ENCODE results near the gene KDM4D. TPM values are rescaled to one million over a fixed set of nuclear protein-coding genes. Genes with fewer than 3 reads are reported as not detected.
"Not testable (repeated sequence)": the region's sequence is repeated elsewhere in the genome, so short reads cannot be mapped to it uniquely, and the experiment has no call there.

Gene KDM4D
- total RNA-seq, 1 donor from 2014 or later = 0.52 TPM

DNA sequence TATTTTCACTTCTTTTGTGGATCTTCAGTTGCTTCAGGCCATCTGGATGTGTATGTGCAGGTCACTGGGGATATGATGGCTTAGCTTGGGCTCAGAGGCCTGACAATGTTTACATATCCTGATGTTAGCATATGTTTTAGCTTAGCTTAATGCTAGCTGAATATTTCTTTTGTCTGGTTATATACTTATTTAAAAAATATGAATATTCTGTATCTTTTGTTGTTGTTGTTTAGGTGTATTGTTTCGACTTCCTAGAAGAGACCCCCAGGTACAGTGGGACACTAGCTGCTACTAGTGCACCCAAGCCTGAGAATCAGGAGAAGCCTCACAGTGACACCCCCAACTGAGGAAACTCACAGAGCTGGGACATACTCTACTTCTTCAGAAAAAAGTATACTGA is 51.4 kb downstream of the KDM4D start, which contains the start of gene KDM4E:
TSS of gene KDM4E (plus strand) at position 301 of the 400 bp plus-strand sequence. CDS start 300 bp downstream, outside the sequence.
- H3K4me1 ChIP-seq = no peaks in the 10 kb centered on the region
- TF ChIP-seq CTCF (IDR thresholded peaks at IDR 0.05) = no peak
- no peaks in the 10 kb centered on the region for H3K27me3 ChIP-seq
- DNase-seq (no peak), ATAC-seq (no peak)
- no peak within 1 kb of the TSS for H3K4me3 ChIP-seq
- no peaks in the 10 kb centered on the region for H3K9me3 ChIP-seq
- H3K27ac ChIP-seq = no peak within 1 kb of the TSS
- H3K36me3 ChIP-seq = no peaks in the 10 kb centered on the region
- intact Hi-C loops (cut with DNase I) = no loop called here

DNA sequence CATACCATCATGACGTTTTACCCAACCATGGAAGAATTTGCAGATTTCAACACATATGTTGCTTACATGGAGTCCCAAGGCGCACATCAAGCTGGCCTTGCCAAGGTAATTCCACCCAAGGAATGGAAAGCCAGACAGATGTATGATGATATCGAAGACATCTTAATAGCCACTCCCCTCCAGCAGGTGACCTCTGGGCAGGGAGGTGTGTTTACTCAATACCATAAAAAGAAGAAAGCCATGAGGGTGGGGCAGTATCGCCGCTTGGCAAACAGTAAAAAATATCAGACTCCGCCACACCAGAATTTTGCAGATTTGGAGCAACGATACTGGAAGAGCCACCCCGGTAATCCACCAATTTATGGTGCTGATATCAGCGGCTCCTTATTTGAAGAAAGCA is 52.1 kb downstream of the KDM4D start:
- H3K4me1 ChIP-seq; H3K27ac ChIP-seq; ATAC-seq; intact Hi-C loops (cut with DNase I); H3K36me3 ChIP-seq; H3K27me3 ChIP-seq; H3K4me3 ChIP-seq; H3K9me3 ChIP-seq; DNase-seq: not testable (repeated sequence)

- no peaks in the 10 kb centered on the region for H3K36me3 ChIP-seq
- H3K9me3 ChIP-seq = no peaks in the 10 kb centered on the region
- intact Hi-C loops (cut with DNase I) = no loop called here
- no peaks in the 10 kb centered on the region for H3K27me3 ChIP-seq
- H3K4me1 ChIP-seq = no peaks in the 10 kb centered on the region
- H3K4me3 ChIP-seq = no peak overlapping the region
- H3K27ac ChIP-seq = no peak overlapping the region
- DNase-seq = no peak
- no peak for ATAC-seq
- no peak for TF ChIP-seq CTCF (IDR thresholded peaks at IDR 0.05)
Observed at GRCh38 chr11:95028357-95028756, 54.8 kb downstream of the KDM4D start.

DNA sequence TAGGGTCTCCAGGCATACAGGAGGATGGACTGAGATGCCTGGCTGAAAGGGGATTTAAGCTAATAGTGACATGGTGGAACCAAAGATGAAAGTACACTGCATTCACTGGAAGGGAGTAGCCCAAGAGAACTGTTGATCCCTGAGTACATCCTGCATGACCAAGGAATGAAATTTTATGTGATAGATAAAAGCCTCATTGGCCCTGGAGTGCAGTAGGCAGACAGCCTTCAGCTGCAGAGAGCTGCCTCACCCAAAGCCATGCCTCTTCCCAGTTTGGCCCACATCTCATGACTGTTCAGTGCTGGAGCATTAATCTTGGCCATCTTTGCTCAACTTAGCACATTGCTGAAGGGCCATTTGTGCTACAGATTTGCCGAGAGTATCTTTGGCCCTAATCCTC is 59.5 kb downstream of the KDM4D start:
- H3K4me3 ChIP-seq = no peak overlapping the region
- H3K9me3 ChIP-seq = no peaks in the 10 kb centered on the region
- H3K36me3 ChIP-seq = no peaks in the 10 kb centered on the region
- no peak for TF ChIP-seq CTCF (IDR thresholded peaks at IDR 0.05)
- DNase-seq = no peak
- intact Hi-C loops (cut with DNase I) = no loop called here
- peaks cover 15% of the 10 kb centered on the region for H3K27me3 ChIP-seq
- no peaks in the 10 kb centered on the region for H3K4me1 ChIP-seq
- no peak for ATAC-seq
- H3K27ac ChIP-seq = no peak overlapping the region

- Histone ChIP-seq H3K4me1 (no peaks in the 10 kb centered on the region), H3K27me3 (peaks cover 16% of the 10 kb centered on the region), H3K9me3 (no peaks in the 10 kb centered on the region), H3K36me3 (no peaks in the 10 kb centered on the region), H3K4me3 (no peak overlapping the region), H3K27ac (no peak overlapping the region)
- DNase-seq = no peak
- ATAC-seq = no peak
- intact Hi-C loops (cut with DNase I) = no loop called here
- no peak for TF ChIP-seq CTCF (IDR thresholded peaks at IDR 0.05)
Observed at GRCh38 chr11:95035316-95035715, 61.8 kb downstream of the KDM4D start.

DNA sequence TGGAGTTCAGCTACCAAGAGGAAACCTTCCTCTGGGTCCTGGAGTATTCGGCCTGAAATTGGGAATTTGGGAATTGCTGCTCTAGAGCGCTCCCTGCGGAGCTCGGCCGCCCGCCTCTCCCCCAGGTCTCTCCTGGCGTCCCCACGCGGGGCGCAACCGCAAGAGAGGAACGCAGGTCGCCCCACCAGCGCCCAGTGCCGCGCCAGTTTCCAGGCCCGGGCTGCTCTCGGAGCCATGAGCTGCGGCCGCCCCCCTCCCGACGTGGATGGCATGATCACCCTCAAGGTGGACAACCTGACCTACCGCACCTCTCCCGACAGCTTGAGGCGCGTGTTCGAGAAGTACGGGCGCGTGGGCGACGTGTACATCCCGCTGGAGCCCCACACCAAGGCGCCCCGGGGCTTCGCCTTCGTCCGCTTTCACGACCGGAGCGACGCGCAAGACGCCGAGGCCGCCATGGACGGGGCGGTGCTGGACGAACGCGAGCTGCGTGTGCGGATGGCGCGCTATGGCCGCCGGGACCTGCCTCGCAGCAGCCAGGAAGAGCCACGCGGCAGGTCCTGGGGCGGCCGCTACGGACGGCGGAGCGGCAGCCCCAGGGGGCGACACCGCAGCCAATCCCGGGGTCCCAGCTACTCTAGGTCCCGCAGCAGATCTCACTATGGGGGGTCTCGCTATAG is 64.0 kb downstream of the KDM4D start:
- Histone ChIP-seq H3K27me3 (peaks cover 27% of the 10 kb centered on the region), H3K4me3 (peak overlapping the region; percentile 31)
- DNase-seq; H3K4me1 ChIP-seq; H3K27ac ChIP-seq; H3K9me3 ChIP-seq; H3K36me3 ChIP-seq; intact Hi-C loops (cut with DNase I): not testable (repeated sequence)
- peak; percentile 60 for ATAC-seq

- Histone ChIP-seq H3K36me3 (no peaks in the 10 kb centered on the region), H3K4me1 (no peaks in the 10 kb centered on the region), H3K4me3 (no peak overlapping the region), H3K27ac (no peak overlapping the region), H3K27me3 (peaks cover 29% of the 10 kb centered on the region), H3K9me3 (no peaks in the 10 kb centered on the region)
- ATAC-seq (no peak), DNase-seq (no peak)
- no peak for TF ChIP-seq CTCF (IDR thresholded peaks at IDR 0.05)
- intact Hi-C loops (cut with DNase I) = no loop called here
Observed at GRCh38 chr11:95042239-95042638, 68.7 kb downstream of the KDM4D start.
